GM18909 (cell line): Measurements from ENCODE around the gene KLHL17.
"Not testable (repeated sequence)": the region's sequence is repeated elsewhere in the genome, so short reads cannot be mapped to it uniquely, and the experiment has no call there.

Source experiments
- ATAC-seq: cut with Tn5 transposase; IDR thresholded peaks from one replicate; pipeline ENCODE4 v1.9.1; 2021; ENCODE audit warnings: mild to moderate bottlenecking; ENCODE audit not compliant: unreplicated experiment, poor library complexity

KLHL17 gene

DNA sequence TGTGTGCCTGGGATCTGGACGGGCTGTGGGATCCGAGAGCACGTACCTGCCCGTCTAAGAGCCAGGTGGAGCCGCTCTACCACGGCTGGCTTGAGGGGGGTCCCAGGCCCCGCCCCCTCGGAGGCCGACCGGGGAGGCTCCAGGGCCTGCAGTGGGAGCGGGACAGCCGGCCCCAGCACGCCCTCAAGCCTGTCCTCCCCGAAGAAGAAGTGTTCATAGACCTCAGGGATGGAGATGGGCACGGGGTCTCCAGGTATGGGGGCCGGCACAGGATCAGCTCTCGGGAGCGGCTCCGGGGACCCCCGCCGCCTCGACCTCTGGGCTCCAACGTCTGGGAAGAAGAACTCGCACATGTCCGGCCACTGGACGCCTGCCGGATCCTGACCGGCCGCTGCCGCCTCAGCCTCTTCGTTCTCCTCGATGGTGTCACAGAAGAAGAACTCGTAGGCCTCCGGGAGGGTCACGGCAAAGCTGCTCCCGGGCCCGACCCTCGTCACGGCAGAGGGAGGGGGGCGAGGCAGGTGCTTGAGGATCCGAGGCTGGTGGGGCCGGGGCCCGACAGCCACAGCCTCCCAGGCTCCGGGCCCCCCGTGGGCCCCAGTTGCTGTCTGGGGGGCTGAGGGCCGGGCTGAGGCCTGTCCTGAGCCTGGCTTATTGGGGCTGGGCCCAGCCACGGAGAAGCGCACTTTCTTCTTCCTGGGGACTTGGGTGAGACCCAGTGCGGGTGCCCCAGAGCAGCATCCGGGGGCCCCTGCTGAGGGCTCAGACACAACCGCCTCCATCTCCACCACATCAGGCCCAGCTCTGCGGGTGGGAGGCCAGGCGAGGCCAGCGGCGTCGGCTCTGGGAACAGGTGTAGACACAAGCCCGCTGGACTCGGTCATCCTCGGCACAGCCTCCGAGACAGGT is 18.7 kb downstream of the KLHL17 start:
- ATAC-seq = no peak

DNA sequence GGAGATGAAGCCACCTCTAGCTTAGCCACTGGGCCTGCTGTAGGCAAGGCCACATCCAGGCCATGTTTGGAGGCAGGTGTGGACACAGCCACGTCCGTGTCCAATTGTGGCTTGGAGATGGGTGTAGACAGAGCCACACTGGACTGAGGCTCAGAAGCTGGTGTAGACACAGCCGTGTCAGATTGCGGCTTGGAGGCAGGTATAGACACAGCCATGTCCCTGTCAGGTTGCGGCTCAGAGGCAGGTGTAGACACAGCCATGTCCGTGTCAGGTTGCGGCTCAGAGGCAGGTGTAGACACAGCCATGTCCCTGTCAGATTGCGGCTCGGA is 19.3 kb downstream of the KLHL17 start:
- no peak for ATAC-seq

DNA sequence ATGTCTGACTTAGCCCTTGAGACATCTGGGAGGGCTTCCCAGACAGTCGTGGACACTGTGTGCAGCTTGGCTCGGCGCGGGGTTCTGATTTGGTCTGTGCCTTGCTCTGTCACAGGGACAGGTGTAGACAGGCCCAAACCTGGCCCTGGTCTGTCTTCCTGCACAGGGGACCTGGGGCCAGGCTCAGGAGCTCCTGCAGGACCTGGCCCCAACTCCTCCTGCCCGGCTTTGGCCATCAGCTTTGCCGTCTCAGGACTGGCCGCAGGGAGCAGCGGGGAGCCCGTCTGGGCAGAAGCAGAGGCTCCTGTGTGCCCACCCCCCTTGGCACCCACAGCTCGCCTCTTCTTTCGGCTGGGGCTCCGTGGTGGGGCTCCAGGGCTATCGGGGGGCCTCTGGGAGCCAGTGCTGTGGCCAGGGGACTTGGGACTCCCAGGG is 19.8 kb downstream of the KLHL17 start:
- no peak for ATAC-seq

DNA sequence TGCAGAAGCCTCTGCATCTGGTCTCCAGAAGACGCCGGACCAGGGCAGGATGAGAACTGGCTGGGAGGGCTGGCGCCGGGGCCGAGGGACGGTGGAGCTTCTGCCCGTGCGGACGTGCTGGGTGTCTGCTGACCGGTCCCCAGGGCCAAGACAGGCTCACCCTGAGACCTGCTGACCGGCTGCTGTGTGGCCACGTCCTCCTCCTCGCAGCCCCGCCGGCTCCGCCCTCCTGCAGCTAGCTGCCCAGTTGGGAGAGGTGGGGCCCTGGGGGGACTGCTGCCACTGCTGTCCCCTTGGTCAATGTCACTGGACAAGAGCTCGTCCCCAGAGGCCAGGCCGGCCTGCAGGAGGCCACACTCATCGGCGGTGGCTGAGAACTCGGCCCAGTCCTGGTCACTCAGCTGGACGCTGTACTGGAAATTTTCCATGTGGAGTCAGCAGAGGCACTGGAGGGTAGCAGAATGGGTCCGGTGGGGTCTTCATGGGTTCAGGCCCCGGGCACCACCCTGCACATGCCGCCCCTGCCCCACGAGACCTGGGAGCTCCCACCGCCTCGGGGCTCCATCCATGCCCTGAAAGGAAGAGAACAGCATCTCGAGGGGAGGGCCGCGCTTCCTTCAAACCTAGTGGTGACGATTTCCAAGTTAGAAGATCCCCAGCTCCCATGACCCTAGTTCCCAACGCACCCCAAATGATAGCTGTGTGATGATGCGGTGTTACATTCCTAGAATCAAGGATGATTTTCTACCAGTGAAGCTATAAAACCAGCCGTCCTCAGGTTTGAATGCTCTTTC is 20.4 kb downstream of the KLHL17 start:
- ATAC-seq = no peak

DNA sequence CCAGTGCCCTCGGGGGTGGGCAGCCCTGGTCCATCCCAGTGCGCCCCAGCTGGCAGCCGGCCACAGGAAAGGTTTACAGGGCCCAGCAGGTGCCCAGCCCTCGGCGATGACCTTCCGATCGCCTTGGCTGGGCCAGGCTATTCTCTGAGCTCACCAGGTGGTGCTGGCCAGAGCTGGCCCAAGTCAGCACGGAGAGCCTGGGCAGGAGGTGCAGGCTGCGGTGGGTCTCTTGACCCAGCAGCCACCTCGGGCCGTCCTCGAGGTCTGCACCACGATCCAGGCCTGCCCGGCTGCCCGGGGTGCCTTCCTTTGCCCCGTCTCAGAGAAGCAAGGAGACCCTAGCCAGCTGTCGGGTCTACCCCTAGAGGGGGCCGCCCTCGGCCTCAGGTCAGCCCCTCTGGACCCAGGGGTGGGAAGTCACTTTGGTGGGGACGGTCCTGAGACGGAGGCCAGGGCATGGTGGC is 21.1 kb downstream of the KLHL17 start:
- ATAC-seq = no peak

DNA sequence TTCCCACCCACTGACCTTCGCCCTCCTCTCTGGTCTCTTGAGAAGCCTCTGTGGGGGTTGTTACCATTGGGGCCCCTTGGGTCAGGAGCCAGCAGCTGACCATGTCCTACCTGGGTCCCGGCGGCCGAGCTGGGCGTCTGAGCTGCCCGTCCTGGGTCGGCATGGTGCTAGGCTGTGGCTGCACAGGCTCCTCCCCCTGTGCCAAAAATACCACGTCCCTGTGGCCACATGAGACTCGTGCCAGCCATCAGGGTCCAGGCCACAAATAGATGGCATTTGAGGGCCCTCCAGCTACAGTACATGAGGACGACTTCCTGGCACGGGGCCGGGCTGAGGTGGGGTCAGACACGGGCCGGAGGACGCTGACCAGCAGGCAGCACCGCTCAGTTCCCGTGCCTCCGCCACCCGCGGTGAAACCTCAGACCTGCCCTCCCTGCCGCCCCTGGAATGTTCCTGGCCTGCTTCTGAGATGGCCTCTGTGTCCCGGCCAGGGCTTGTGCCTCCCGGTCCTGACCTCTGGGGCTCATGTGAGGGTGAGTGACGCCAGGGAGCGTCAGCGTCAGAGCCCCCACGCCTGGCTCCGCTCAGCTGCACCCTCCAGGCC is 21.7 kb downstream of the KLHL17 start, which contains the start of gene PERM1:
PERM1 (minus strand) TSS at position 139 of the 604 bp plus-strand sequence. CDS start 1,064 bp downstream, outside the sequence.
- ATAC-seq = no peak

DNA sequence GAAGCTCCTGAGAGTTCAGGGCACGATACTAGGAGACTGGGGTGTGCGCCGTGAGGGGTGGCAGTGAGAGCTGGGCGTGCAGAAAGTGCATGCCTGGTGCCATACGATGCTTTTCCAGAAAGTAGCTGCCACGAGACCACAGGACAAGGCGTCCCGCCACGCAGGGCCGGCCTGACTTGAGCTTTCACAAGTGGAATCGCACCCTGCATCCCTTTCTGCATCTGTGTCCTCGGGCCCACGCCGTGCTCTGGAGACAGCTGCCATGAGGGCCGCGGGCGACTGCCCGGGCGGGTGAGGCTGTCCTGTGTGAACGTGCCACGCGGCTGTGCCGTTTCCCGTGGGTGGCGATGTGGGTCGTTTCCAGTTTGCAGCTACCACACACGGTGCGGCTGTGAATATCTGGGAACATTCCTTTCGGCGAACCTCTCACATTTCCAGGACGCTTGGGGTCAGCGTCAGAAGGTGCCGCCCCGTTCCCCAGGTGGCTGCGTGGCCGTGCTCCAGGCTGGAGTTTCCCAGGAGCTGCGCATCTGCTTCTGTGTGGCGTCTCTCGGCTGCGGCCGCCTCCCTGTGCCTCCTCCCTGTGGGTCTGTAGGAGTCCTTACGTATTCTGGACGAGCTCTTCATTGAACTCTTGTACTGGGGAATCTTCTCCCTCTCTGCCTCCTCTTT is 22.5 kb downstream of the KLHL17 start:
- no peak for ATAC-seq

DNA sequence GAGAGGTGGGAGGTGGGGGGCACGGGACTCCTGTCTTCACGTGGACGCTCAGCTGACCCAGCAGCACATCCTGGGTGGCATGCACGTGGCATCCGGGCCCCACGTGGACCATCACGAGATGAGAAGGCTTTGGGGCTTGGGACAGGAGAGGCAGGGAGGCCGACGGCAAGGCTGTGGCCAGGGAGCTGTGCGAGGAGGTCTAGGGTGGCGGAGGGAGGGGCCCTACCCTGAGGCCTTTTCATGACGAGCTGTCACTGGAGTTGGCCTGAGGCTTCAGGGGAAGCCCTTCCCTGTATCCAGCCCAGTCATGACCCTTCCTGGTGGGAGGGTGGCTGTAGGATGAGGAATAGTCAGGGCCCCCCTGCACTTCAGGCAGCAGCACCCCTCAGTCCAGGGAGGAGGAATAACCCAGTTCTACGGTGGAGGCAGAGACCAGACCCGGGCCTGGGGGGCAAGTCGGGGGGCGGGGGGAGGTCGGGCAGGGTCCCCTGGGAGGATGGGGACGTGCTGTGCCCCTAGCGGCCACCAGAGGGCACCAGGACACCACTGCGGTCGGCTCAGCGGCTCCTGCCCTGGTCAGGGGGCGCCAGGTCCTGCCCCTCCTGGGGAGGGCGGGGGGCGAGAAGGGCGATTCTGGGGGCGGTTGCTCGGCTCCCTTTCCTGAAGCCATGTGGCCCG is 23.6 kb downstream of the KLHL17 start:
- ATAC-seq = no peak

DNA sequence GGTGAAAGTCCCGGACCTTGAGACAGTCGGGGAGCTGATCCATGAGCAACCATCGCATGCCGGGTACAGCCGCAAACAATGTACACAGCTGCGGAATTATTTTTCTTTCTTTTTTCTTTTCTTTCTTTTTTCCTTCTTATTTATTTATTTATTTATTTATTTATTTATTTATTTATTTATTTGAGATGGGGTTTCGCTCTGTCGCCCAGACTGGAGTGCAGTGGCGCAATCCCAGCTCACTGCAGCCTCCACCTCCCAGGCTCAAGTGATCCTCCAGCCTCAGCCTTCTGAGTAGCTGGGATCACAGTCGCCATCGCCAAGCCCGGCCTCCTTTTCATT is 24.1 kb downstream of the KLHL17 start:
- ATAC-seq = no peak

DNA sequence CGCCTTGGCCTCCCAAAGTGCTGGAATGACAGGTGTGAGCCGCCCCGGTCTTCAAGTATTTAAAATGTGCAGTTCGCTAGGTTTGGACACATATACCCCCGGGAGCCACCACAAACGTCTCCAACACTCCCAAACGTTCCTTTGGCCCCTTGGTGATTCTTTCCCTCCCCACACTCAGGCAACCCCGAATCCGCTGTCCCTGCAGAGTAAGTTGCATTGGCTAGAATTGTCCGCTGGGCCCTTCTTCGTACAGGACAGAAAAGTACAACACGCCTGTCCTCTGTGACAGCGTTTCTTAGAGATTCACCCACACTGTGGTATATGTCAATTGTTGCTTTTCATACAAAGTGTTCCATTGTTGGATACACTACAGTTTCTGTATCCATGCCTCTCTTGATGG is 24.7 kb downstream of the KLHL17 start:
- ATAC-seq = no peak

DNA sequence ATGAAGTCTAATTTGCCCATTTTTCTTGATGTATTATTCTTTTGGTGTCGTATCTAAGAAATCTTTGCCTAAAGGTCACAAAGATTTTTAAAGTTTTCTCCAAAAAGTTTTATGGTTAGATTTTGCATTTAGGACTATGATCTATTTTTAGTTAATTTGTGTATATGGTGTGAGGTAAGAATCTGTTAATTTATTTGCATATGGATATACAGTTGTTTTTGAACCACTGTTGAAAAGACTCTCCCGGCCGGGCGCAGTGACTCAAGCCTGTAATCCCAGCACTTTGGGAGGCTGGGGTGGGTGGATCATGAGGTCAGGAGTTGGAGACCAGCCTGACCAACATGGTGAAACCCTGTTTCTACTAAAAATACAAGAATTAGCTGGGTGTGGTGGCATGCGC is 27.7 kb downstream of the KLHL17 start:
- ATAC-seq = not testable (repeated sequence)

DNA sequence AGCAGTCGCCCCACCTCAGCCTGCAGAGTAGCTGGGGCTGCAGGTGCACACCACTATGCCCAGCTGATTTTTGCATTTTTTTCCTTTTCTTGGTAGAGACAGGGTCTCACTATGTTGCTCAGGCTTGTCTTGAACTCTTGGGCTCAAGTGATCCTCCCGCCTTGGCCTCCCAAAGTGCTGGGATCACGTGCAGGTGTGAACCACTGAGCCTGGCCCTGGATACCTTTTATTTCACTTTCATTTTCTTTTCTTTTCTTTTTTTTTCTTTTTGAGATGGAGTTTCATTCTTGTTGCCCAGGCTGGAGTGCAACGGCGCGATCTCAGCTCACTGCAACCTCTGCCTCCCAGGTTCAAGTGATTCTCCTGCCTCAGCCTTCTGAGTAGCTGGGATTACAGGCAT is 30.9 kb downstream of the KLHL17 start:
- ATAC-seq = not testable (repeated sequence)

DNA sequence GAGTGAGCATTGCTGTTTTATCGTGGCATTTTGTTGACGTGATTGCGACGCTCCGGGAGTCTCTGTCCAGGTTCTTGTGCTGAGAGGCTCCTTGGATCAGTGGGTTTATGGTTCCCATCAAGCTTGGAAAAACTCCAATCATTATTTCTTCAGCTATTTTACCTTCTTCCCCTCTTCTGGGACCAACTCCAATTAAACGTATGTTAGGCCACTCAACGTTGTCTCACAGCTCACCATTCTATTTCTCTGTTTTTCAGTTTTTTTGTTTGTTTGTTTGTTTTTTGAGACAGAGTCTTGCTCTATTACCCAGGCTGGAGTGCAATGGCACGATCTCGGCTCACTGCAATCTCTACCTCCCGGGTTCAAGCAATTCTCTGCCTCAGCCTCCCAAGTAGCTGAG is 31.5 kb downstream of the KLHL17 start:
- no peak for ATAC-seq

DNA sequence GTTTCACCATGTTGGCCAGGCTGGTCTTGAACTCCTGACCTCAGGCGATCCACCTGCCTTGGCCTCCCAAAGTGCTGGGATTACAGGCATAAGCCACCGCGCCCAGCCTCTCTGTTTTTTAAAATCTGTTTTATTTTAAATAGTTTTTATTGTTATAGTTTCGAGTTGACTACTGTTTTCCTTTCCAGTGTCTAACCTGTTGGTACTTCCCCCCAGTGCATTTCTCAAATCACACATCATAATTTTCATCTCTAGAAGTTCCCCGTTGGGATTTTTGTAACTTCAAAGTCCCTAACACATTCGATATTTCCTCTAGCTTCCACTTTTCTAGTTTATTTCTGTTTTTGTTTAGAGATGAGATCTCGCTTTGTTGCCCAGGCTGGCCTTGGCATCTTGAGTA is 32.0 kb downstream of the KLHL17 start:
- no peak for ATAC-seq

DNA sequence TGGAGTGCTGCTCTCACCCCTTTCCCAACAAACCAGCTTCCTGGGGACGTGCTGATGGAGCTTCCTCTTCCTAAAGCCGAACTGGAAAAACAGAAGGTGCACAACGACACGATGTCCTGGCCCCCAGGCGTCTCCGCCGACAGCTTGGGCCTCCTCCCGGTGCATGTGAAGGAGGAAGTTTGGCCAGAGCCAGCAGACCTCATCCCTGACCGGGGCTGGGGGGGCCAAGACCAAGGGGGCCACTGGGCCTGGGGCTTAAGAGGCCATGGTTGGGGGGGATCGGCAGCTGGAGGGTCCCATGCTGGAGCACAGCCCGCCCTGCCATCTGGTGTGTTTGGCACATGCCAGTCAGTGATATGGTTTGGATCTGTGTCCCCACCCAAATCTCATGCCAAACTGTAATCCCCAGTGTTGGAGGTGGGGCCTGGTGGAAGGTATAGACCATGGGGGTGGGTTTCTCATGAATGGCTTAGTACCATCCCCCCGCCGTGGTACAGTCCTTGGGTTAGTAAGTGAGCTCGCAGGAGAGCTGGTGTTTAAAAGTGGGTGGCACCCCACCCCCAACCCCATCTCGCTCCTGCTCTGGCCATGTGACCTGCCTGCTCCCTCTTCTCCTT is 33.1 kb downstream of the KLHL17 start:
- ATAC-seq = no peak

DNA sequence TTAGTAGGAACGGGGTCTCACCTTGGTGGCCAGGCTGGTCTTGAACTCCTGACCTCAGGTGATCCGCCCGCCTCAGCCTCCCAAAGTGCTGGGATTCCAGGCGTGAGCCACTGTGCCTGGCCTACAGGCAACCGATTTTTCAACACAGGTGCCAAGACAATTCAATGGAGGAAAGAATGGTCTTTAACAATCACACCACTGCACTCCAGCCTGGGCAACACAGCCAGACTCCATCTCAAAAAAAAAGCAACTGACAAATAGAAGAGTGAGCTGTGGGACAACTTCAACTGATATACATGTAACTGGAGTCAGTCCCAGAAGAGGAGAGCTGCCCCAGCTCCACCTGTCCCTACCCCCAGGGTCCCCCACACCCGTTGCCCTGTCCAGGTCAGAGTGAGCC is 34.2 kb downstream of the KLHL17 start:
- ATAC-seq = not testable (repeated sequence)

DNA sequence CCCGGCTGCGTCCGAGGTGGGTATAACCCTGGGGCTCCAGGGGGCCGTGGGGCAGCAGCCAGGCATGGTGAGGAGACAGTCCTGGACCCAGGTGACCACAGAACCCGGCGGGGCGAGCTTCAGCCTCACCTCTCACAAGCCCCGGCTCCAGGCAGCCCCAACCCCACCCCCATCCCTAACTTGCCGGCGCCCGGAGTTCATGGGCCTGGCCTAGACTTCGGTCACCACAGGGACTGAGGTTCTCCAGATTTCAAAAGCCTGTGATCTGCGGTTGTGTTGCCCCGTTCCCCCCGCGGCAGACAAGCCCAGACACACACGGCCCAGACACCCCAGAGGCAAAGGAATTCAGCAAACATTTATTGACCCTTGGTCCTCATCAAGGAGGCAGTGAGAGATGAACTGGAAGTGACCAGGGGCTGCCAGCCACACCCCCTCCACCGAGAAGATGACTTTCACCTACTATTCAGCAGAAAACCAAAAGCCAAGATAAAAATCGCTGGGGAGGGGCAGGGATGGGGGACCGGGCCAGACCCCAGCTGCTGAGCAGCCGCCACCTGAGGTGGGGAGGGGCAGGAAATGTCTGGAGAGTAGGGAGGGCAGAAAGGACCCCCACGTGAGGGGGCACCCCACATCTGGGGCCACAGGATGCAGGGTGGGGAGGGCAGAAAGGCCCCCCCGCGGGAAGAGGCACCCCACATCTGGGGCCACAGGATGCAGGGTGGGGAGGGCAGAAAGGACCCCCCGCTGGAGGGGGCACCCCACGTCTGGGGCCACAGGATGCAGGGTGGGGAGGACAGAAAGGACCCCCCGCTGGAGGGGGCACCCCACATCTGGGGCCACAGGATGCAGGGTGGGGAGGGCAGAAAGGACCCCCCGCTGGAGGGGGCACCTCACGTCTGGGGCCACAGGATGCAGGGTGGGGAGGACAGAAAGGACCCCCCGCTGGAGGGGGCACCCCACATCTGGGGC is 35.6 kb downstream of the KLHL17 start:
- ATAC-seq = no peak
